Stimulated activated CD8-positive, alpha-beta memory T cell treated with anti-CD3 and anti-CD28 coated beads, Interleukin-4, amount 100 ng/mL, for 4 hours (primary cell): ENCODE results near the gene PAQR6.
"Not testable (repeated sequence)": the region's sequence is repeated elsewhere in the genome, so short reads cannot be mapped to it uniquely, and the experiment has no call there.

Experiments
- DNase-seq, 2 donors: peaks; one replicate each; pipeline ENCODE4 v3.0.0-alpha.2; 2020; ENCODE audit warnings: low read depth in 2 of 2, low spot score in 1 of 2

Gene PAQR6

DNA sequence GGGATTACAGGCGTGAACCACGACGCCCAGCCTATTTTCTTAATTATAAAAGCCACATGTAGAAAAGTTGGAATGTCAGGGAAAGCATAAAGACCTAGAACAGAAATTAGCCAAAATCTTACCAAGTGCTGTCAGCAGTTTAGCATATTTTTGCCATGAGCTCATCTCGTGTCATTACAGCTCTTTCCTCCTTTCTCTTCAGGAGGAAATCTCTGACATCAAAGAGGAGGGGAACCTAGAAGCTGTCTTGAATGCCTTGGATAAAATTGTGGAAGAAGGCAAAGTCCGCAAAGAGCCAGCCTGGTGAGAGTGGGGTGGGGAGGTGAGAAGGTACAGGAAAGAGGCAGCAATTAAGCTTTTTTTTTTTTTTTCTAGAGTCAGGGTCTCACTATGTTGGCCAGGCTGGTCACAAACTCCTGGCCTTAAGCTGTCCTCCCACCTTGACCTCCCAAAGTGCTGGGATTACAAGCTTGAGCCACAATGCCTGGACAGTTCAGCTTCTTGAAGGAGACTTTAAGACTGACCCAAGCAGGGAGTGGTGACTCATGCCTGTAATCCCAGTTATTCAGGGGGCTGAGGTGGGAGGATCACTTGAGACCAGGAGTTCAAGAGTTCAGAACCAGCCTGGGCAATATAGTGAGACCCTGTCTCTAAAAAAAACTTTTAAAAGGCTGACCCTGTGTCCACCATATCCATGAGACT lies 14.3 kb downstream of the PAQR6 start:
- no peak for DNase-seq

DNA sequence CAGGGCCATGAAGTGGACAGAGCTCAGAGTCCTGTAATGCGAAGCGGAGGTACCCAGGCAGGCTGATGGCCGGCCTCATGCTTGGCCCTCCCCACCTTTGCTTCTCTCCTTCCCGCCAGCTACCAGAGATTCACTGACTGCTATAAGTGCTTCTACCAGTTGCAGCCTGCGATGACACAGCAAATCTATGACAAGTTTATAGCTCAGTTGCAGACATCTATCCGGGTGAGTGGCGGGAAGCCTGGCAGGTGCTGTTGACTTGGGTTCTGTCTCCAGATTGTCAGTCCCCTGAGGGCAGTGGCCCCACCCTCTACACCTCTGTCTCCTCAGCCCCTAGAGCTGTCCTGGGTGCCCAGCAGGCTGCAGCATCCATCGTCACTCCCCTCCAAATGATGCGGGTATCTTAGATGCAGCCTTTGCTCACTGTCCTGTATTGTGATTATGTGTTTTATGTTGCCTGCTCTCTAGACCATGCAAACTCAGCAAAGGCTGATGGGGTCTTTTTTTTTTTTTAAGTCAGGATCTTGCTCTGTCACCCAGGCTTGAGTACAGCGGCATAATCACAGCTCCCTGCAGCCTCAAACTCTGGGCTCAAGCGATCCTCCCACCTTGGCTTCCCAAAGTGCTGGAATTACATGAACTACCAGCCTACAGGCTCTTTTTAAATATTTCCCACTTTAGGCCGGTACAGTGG lies 15.5 kb downstream of the PAQR6 start:
- no peak for DNase-seq

DNA sequence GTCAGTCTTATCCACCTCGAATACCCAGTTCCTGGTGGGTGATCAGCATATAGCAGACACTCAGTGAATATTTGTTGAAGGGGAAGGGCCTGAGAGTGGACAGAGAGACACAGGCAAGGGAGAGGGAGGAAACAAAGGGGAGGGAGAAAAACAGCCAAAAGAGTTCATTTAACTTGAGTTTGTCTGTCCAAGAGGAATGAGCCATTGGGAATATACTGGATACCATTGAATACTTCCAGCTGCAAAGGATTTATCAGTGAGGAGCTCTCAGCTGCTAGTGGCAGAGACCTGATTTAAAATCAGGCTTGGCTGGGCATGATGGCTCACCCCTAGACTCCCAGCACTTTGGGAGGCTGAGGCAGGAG lies 17.4 kb downstream of the PAQR6 start:
- no peak for DNase-seq

DNA sequence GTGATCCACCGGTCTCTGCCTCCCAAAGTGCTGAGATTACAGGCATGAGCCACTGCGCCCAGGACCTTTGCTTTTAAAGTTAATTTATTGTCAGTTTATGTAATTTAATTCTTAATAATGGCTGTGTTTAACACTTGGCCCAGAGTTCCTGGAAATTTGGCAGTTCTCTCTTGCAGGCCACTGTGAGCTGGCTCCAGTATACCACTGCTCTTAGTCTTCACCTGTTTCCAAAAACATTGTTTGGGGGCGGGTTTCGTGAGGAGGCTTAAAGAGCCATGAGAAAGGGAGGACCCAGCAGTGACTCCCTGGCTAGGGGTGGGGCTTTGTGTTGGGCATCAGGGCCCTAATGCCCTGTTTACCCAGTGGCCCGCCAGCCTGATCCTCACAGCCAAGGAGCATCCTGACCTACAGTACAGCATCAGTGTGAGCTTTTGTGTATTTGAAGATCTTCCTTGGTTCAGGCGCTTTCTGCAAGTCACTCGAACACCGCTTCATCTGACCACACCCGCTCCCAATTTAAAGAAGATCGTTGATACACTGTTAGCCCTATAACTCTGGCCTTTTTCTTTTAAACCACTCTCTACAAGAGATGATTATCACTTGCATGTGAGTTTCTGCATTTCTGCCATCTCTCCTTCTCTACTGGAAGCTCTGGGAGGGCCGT lies 17.9 kb downstream of the PAQR6 start:
- DNase-seq, result no peak

DNA sequence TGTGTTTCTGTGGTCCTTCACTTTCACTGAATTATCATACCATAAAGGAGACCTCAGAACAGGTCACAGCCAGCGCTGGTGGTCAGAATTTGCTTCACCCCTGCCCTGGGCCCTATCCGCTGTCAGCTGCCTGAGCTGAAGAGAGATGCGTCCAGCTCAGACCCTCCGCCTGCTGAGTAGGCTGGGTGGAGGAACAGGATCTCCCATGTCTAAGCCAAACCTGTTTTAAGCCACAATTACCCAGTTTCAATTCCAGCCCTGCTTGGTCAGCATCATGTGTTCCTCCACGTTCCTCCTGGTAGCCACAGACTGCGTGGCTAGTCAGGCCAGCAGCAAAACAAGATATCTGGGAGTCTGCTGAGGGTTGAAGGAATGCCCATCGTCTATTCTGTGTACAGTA lies 19.4 kb downstream of the PAQR6 start:
- DNase-seq, result no peak

DNA sequence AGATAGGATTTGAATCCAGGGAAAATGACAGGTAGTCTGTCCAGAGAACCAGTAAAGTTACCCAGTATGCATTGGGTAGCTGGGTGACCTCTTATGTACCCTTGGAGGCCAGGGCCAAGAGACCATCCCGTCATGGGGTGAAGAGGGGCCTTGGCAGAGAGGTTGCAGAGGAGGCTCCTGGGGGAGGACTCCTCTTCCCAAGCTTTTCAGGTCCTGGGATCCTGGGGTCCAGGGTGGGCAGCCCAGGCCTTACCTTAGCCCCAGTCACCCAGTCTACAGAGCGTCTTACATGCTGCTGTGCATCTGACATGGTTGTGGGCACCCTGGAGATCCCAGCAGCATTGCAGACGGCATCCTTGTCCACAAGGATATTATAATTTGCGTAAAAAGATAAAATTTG lies 21.1 kb downstream of the PAQR6 start:
- DNase-seq, result no peak

DNA sequence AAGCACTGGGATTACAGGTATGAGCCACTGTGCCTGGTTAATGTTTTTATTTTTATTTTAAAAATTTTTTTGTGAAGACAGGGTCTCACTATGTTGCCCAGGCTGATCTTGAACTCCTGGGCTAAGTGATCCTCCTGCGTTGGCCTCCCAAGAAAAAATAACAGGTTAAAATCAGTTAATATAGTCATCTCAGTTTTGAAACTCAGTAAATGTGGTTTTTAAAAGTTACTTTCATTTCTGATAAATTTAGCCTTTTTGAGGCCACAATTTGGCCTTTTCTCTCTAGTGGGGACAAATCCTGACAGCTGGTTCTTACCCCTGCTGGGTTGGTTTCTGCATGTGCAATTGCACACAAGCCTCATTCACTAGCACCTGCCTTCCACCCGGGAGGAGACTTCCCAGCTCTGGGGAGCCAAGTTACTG lies 21.7 kb downstream of the PAQR6 start:
- DNase-seq, result no peak

DNA sequence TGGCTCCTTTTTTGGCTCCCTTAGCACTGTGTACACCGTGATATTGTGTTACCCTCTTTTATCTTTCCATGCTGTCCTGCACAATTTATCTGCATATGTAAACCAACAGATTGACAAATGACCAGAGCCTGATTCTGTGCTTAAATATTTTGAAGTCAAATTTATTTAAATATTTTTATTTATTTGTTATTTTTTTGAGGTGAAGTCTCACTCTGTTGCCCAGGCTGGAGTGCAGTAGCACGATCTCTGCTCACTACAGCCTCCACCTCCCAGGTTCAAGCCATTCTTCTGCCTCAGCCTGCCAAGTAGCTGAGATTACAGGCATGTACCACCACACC lies 22.2 kb downstream of the PAQR6 start:
- DNase-seq, result no peak

DNA sequence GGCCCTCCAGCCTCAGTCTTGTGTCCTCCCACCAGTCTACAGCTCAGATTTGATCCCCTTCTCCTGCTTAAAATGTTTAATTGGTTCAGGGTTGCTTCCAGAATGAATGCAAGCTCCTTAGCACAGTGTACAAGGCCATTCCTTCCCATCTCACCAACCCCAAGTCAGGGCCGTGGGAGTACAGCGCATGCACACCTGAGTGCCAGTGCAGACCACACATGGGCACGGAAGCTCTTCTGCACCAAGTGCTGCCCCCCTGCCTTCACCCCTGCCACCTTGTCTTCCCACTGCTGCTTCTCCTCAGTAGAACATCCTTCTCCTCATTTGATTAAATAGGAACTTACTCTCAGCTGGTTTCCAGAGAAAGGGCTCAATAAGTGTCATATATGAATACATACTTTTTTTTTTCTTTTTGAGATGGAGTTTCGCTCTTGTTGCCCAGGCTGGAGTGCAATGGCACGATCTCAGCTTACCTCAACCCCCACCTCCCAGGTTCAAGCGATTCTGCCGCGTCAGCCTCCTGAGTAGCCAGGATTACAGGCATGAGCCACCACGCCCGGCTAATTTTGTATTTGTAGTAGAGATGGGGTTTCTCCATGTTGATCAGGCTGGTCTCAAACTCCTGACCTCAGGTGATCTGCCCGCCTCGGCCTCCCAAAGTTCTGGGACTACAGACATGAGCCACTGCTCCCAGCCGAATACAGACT lies 25.7 kb downstream of the PAQR6 start:
- DNase-seq, result no peak

DNA sequence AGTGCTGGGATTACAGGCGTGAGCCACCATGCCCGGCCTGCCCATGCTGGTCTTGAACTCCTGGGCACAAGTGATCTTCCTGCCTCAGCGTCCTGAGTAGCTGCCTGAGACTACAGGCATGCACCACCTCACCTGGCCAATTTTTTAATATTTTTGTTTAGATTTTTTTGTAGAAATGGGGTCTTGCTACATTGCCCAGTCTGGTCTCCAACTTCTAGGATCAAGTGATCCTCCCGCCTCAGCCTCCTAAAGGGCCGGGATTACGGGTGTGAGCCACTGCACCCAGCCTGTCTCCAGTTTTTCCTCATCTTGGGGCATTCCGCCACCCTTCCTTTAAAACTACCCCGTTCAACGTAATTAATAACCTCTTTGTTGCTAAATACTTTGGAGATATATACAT lies 27.6 kb downstream of the PAQR6 start:
- DNase-seq, result no peak

DNA sequence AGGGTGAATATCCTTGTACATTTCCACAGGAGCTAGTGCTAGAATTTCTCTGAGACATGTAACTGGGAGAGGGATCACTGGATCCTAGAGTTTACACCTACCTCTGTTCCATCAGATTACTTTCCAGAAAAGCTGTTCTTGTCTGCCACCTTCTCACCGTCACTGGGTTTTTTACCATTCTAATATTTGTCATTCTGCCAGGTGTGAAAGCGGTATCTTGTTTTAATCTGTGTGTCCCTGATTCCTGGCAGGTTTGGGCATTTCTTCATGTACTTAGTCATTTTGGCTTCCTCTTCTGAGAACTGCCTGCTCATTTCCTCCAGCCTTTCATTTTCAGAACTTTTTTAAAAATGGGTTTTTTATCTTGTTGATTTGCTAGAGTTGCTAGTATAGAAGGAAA lies 30.0 kb downstream of the PAQR6 start:
- no peak for DNase-seq

DNA sequence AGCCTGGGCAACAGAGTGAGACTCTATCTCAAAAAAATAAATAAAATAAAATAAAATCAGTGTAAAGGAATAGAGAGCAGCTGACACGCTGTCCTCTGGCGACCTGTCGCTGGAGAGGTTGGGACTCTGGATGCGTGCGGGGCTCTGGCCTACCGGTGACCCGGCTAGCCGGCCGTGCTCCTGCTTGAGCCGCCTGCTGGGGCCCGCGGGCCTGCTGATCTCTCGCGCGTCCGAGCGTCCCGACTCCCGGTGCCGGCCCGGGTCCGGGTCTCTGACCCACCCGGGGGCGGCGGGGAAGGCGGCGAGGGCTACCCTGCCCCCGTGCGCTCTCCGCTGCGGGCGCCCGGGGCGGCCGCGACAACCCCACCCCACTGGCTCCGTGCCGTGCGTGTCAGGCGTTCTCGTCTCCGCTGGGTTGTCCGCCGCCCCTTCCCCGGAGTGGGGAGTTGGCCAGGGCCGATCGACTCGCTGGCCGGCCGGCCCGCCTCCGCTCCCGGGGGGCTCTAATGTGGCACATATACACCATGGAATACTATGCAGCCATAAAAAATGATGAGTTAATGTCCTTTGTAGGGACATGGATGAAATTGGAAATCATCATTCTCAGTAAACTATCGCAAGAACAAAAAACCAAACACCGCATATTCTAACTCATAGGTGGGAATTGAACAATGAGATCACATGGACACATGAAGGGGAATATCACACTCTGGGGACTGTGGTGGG lies 31.3 kb downstream of the PAQR6 start:
- DNase-seq, result not testable (repeated sequence)

DNA sequence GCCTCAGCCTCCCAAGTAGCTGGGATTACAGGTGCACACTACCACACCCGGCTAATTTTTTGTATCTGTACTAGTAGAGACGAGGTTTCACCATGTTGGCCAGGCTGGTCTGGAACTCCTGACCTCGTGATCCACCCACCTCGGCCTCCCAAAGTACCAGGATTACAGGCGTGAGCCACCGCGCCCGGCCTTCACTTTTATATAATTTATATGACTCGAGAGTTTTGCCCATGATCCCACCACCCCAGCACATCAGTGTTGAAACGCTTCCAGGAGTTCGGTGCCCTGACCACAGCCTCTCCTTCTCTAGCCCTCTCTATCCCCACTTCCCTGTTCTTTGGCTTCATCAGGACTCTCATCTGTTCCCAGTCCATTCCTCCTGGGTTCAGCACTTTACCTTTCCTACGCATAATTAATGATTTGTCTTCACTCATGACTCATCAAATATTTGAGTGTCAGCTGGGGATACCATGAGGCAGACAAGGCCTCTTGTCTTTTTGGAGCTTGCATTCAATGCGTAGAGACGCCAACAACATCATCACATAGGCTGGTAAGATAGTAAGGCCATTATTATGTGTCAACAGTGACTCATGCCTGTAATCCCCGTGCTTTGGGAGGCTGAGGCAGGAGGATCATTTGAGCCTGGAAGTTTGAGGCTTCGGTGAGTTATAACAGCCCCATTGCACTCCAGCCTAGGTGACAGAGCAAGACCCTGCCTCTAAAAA lies 33.7 kb downstream of the PAQR6 start:
- DNase-seq, result no peak

DNA sequence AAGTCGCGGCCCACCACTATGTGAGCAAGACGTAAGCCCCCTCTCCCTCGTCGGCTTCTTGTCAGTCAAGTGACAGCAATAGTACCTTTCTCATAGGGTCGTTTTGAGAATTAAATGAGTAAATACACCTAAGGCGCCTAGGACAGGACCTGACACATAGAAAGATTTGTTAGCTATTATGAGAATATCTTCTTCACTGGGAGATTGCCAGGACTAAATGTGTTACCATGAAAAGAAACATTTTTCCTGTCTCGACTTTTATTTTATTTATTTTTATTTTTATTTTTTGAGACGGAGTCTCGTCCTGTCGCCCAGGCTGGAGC lies 34.3 kb downstream of the PAQR6 start:
- DNase-seq, result no peak

DNA sequence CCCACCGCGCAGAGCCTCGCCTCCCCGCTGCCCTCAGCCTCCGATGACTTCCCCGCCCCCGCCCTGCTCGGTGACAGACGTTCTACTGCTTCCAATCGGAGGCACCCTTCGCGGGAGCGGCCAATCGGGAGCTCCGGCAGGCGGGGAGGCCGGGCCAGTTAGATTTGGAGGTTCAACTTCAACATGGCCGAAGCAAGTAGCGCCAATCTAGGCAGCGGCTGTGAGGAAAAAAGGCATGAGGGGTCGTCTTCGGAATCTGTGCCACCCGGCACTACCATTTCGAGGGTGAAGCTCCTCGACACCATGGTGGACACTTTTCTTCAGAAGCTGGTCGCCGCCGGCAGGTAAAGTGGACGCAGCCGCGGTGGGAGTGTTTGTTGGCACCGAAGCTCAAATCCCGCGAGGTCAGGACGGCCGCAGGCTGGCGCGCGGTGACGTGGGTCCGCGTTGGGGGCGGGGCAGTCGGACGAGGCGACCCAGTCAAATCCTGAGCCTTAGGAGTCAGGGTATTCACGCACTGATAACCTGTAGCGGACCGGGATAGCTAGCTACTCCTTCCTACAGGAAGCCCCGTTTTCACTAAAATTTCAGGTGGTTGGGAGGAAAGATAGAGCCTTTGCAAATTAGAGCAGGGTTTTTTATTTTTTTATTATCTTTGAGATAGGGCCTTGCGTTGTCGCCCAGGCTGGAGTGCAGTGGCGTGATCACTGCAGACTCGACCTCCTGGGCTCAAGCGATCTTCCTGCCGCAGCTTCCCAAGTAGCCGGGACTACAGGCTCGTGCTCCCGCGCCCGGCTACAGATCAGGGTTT lies 34.8 kb downstream of the PAQR6 start, which contains the start of gene PMF1:
Gene PMF1 (plus strand): TSS at position 175 of the 811 bp plus-strand sequence. CDS start 9 bp downstream, at position 184.
- DNase-seq, result peak; percentile 89 to 93

DNA sequence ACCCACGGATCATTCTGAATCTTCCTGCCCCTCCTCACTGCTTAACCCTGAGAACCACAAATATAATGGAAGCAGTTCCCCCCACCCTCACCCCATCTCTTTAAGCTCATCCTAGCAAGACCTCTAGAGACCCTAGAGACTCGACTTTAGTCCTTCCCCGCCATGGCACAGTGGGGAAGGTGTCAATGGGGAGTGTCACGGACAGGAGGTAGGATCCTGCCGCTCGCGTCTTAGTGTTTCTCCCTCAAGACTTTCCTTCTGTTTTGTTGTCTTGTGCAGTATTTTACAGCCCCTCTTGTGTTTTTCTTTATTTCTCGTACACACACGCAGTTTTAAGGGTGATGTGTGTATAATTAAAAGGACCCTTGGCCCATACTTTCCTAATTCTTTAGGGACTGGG lies 35.7 kb downstream of the PAQR6 start:
- no peak for DNase-seq

DNA sequence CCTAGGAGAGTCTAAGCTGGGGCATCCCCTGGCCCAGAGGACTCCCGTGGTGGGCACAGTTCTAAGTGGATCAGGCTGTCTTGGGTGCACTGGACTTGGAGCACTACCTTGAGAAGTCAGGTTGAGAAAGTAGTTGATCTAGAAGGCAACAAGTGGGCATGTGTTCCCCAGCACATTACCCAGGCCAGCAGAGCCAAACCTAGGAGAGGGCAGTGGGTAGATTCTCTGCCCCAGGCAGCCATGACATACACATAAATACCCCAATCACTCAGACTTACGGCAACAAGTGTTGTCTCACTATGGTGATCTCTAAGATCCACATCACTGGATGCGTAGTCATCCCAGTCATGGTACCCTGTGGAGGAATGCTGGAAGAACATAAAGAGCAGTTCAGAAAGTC lies 36.6 kb downstream of the PAQR6 start:
- no peak for DNase-seq

DNA sequence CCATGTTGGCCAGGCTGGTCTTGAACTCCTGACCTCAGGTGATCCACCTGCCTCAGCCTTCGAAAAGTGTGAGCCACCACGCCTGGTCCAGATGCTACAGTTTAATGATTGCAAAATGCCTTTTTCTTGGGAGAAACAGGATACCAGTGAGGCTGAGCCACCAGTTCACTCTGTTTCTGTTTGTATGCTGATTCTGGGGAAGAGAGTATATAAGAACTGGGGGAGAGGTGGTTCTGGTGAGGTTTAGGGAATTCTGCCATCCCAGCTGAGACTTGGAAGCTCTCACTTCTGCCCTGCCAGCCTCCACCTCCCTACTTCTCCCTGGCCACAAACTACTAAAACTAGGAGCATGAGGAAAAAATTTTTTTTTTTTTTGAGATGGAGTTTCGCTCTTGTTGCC lies 43.2 kb downstream of the PAQR6 start:
- no peak for DNase-seq

DNA sequence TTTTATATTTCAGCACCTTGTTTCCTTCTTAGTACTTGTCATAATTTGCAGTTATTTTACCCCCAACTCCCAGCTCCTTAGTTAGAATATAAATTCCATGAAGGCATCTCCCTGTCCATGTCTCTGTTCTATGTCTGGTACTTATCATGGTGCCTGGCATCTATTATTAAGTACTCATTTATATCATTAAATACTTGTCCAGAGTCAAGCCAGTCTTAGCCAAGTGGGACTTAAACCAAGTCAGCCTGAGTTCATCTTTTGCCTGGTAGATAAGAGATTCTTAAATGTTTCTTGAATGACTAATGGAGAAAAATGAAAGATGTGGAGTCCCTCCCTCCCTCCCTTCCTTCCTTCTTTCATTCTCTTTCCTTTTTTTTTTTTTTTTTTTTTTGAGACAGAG lies 44.5 kb downstream of the PAQR6 start:
- no peak for DNase-seq

DNA sequence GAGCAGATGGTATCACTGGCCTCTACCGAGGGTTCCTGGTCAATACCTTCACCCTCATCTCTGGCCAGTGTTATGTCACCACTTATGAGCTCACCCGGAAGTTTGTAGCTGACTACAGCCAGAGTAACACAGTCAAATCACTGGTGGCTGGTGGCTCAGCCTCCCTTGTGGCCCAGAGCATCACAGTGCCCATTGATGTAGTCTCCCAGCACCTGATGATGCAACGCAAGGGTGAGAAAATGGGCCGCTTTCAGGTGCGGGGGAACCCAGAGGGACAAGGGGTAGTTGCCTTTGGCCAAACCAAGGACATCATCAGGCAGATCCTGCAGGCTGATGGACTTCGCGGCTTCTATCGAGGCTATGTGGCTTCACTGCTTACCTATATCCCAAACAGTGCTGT lies 47.8 kb downstream of the PAQR6 start:
- DNase-seq, result no peak
